ENCODE data around the gene WDR45B.

DNA sequence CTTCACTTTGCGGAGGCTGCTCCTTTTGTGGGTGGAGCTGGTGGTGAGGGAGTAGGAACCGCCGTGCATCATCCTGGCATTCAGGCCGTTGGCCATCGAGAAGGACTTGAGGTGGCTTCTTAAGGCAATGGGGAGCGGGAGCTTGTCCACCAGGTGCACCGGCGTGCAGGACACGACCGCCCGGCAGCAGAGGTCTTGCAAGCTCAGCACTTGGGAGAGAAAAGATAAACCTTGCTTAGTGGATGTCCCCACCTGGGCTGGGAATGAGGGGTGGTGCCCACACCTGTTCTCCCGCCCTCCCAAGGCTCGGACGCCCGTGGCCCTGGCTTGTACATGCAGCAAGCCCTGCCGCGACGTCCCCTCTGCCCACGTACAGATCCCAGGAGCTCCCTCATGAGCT lies 9.7 kb upstream of the WDR45B start:
- TF ChIP-seq, protein P1, sequence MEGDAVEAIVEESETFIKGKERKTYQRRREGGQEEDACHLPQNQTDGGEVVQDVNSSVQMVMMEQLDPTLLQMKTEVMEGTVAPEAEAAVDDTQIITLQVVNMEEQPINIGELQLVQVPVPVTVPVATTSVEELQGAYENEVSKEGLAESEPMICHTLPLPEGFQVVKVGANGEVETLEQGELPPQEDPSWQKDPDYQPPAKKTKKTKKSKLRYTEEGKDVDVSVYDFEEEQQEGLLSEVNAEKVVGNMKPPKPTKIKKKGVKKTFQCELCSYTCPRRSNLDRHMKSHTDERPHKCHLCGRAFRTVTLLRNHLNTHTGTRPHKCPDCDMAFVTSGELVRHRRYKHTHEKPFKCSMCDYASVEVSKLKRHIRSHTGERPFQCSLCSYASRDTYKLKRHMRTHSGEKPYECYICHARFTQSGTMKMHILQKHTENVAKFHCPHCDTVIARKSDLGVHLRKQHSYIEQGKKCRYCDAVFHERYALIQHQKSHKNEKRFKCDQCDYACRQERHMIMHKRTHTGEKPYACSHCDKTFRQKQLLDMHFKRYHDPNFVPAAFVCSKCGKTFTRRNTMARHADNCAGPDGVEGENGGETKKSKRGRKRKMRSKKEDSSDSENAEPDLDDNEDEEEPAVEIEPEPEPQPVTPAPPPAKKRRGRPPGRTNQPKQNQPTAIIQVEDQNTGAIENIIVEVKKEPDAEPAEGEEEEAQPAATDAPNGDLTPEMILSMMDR (IDR thresholded peaks at IDR 0.05), result no peak
- TF ChIP-seq POLR2A (IDR thresholded peaks at IDR 0.05) (no peak), EP300 (IDR thresholded peaks at IDR 0.05) (no peak)

All from ovary (tissue), 3 donors.